Measurements from ENCODE around the gene AGAP6. TPM values are rescaled to one million over a fixed set of nuclear protein-coding genes. Genes with fewer than 3 reads are reported as not detected.
"Not testable (repeated sequence)": the region's sequence is repeated elsewhere in the genome, so short reads cannot be mapped to it uniquely, and the experiment has no call there.

AGAP6 gene
- total RNA-seq, 1 experiment from 2014 or later = 17.9 TPM

GRCh38 chr10:50052778-50053376, 64.7 kb downstream of the AGAP6 start:
- H3K27me3 ChIP-seq (ENCODE audit: insufficient read depth, low read depth); H4K20me1 ChIP-seq (ENCODE audit: insufficient read depth); H2AFZ ChIP-seq; H3K4me1 ChIP-seq (replicated peaks; ENCODE audit: insufficient read depth); POLR2A ChIA-PET (ENCODE audit: unreplicated experiment); H3K79me2 ChIP-seq (ENCODE audit: low read depth); H3K4me2 ChIP-seq; DNase-seq; H3K27ac ChIP-seq; H3K9me3 ChIP-seq (ENCODE audit: insufficient read depth, low read depth); H3F3A ChIP-seq (ENCODE audit: insufficient read depth, low read depth); H3K9me2 ChIP-seq (ENCODE audit: insufficient read depth); H3K36me3 ChIP-seq (ENCODE audit: low read depth); BruUV-seq (replicated peaks); intact Hi-C loops (cut with micrococcal nuclease; ENCODE audit: unreplicated experiment); CTCF ChIA-PET; H3K4me3 ChIP-seq: not testable (repeated sequence)

DNA sequence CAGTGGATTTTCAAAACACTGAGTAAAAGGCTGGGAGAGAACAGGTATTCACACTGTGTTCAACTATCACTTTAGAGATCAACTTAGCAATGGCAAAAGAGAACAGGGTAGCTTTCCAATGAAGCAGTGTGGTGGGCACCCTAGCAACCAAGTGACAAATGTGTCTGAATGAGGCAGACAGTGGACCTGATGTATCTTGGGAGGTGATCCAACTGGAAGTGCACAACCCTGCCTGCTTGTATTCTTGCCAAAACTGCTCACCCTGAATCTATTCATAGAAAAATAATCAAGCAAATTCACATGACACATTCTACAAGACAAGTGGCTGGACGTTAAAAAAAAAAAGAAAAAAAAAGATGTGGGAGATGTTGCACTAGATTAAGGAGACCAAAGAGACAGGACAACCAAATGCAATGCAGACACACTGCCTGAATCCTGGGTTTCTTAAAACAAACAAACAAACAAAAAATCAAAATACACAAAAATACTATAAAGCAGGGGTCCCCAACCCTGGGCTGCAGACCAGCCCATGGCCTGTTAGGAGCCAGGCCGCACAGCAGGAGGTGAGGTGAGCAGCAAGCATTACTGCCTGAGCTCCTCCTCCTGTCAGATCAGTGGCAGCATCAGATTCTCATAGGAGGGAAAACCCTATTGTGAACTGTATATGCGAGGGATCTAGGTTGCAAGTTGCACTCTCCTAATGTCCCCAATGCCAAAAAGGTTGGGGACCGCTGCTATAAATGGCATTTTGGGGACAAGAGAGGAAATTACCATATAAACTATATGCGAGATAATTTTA, 67.5 kb downstream of the AGAP6 start:
- H3K27me3 ChIP-seq (ENCODE audit: insufficient read depth, low read depth); H3K79me2 ChIP-seq (ENCODE audit: low read depth); H3K9me3 ChIP-seq (ENCODE audit: insufficient read depth, low read depth); CTCF ChIA-PET; intact Hi-C loops (cut with micrococcal nuclease; ENCODE audit: unreplicated experiment); H3K4me3 ChIP-seq; BruUV-seq (replicated peaks); H3F3A ChIP-seq (ENCODE audit: insufficient read depth, low read depth); H4K20me1 ChIP-seq (ENCODE audit: insufficient read depth); H3K36me3 ChIP-seq (ENCODE audit: low read depth); H3K27ac ChIP-seq; H2AFZ ChIP-seq; H3K4me1 ChIP-seq (replicated peaks; ENCODE audit: insufficient read depth); DNase-seq; POLR2A ChIA-PET (ENCODE audit: unreplicated experiment); H3K9me2 ChIP-seq (ENCODE audit: insufficient read depth); H3K4me2 ChIP-seq: not testable (repeated sequence)

DNA sequence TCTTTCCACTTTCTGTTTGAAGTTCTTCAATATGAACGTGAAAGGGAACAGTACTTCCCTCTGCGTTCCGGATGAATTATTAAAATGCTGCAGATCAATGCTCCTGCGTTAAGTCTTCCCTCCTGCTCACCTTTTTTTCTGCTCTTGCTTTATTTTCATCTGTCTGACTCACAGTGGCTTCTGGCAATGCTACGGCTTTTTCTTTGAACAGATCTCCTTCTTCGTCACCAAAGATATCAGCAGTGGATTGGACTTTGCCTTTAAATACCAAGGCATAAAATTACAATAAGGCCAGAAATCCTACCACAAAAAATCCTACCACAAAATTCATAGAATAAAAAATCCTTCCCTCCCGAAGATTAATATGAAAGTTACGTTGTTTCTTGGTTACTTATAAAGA, 68.4 kb downstream of the AGAP6 start:
- BruUV-seq (replicated peaks); H3K4me2 ChIP-seq; CTCF ChIA-PET; DNase-seq; H2AFZ ChIP-seq; H3K36me3 ChIP-seq (ENCODE audit: low read depth); H3K9me2 ChIP-seq (ENCODE audit: insufficient read depth); intact Hi-C loops (cut with micrococcal nuclease; ENCODE audit: unreplicated experiment); H3K4me3 ChIP-seq; H3K27me3 ChIP-seq (ENCODE audit: insufficient read depth, low read depth); H3K79me2 ChIP-seq (ENCODE audit: low read depth); POLR2A ChIA-PET (ENCODE audit: unreplicated experiment); H3K4me1 ChIP-seq (replicated peaks; ENCODE audit: insufficient read depth); H3F3A ChIP-seq (ENCODE audit: insufficient read depth, low read depth); H3K27ac ChIP-seq; H4K20me1 ChIP-seq (ENCODE audit: insufficient read depth); H3K9me3 ChIP-seq (ENCODE audit: insufficient read depth, low read depth): not testable (repeated sequence)

DNA sequence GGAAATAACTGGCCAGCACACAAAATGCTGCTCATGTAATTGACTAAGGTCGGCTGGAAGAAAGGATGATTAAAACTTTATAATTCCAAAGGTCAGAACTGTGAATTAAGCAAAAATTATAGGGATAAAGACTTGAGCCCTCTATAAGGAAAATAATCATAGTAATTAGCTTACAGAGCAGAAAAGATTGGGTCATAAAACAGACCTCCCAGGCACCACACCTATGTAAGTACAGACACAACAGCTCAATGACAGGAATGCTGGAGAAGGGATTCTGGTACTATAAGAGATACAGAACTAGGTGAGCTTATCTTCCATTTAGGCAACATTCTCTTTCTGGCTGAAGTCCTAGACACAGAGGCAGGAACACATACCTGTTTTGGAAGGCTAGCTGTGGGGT, 70.5 kb downstream of the AGAP6 start:
- H3K27me3 ChIP-seq (ENCODE audit: insufficient read depth, low read depth); intact Hi-C loops (cut with micrococcal nuclease; ENCODE audit: unreplicated experiment); H3K9me3 ChIP-seq (ENCODE audit: insufficient read depth, low read depth); H4K20me1 ChIP-seq (ENCODE audit: insufficient read depth); H3K36me3 ChIP-seq (ENCODE audit: low read depth); BruUV-seq (replicated peaks); CTCF ChIA-PET; H3K27ac ChIP-seq; H3K9me2 ChIP-seq (ENCODE audit: insufficient read depth); H3K4me2 ChIP-seq; H3K4me3 ChIP-seq; POLR2A ChIA-PET (ENCODE audit: unreplicated experiment); DNase-seq; H3K4me1 ChIP-seq (replicated peaks; ENCODE audit: insufficient read depth); H2AFZ ChIP-seq; H3K79me2 ChIP-seq (ENCODE audit: low read depth); H3F3A ChIP-seq (ENCODE audit: insufficient read depth, low read depth): not testable (repeated sequence)

GRCh38 chr10:50059946-50060345, 71.7 kb downstream of the AGAP6 start:
- H3K79me2 ChIP-seq (ENCODE audit: low read depth); H3K9me3 ChIP-seq (ENCODE audit: insufficient read depth, low read depth); H3K4me1 ChIP-seq (replicated peaks; ENCODE audit: insufficient read depth); DNase-seq; H2AFZ ChIP-seq; intact Hi-C loops (cut with micrococcal nuclease; ENCODE audit: unreplicated experiment); H3K36me3 ChIP-seq (ENCODE audit: low read depth); H3K27me3 ChIP-seq (ENCODE audit: insufficient read depth, low read depth); POLR2A ChIA-PET (ENCODE audit: unreplicated experiment); H3K4me2 ChIP-seq; H3K4me3 ChIP-seq; H3K27ac ChIP-seq; H3K9me2 ChIP-seq (ENCODE audit: insufficient read depth); H3F3A ChIP-seq (ENCODE audit: insufficient read depth, low read depth); CTCF ChIA-PET; H4K20me1 ChIP-seq (ENCODE audit: insufficient read depth); BruUV-seq (replicated peaks): not testable (repeated sequence)

Other genes starting within 250 kb of the AGAP6 start
- gene OGDHL, start 226.1 kb upstream of the AGAP6 start, total RNA-seq (2021) = not detected in 2 replicates
- 38.8 and 39.0 TPM in 2 replicates for gene PARG, start 46.4 kb upstream of the AGAP6 start, total RNA-seq (2021)
- 15.1 and 17.3 TPM in 2 replicates for gene TIMM23B, start 46.4 kb upstream of the AGAP6 start, total RNA-seq (2021)
- 26.9 and 42.6 TPM in 2 replicates for gene WASHC2A, start 79.5 kb downstream of the AGAP6 start, total RNA-seq (2021)